GM21528 (cell line): Measurements from ENCODE around the gene CSH2.
"Not testable (repeated sequence)": the region's sequence is repeated elsewhere in the genome, so short reads cannot be mapped to it uniquely, and the experiment has no call there.

Experiments
- ATAC-seq: cut with Tn5 transposase; IDR thresholded peaks from one replicate; pipeline ENCODE4 v1.9.1; 2021; ENCODE audit warnings: mild to moderate bottlenecking, moderate library complexity; ENCODE audit not compliant: unreplicated experiment, low FRiP score

The CSH2 gene

GRCh38 chr17:63866625-63867024 lies 6.9 kb downstream of the CSH2 start:
- not testable (repeated sequence) for ATAC-seq

- no peak for ATAC-seq
Observed at GRCh38 chr17:63859257-63859656, 14.2 kb downstream of the CSH2 start.

GRCh38 chr17:63856425-63856824 lies 17.1 kb downstream of the CSH2 start:
- not testable (repeated sequence) for ATAC-seq

GRCh38 chr17:63855185-63855584 lies 18.3 kb downstream of the CSH2 start:
- no peak for ATAC-seq

GRCh38 chr17:63854709-63855108 lies 18.8 kb downstream of the CSH2 start:
- ATAC-seq, result no peak

- ATAC-seq, result no peak
Observed at GRCh38 chr17:63853260-63853659, 20.2 kb downstream of the CSH2 start.

GRCh38 chr17:63850401-63850800 lies 23.1 kb downstream of the CSH2 start:
- ATAC-seq, result no peak

GRCh38 chr17:63848834-63849689 lies 24.4 kb downstream of the CSH2 start:
- ATAC-seq, result peak; percentile 70

- no peak for ATAC-seq
Observed at GRCh38 chr17:63847525-63848249, 25.8 kb downstream of the CSH2 start.

GRCh38 chr17:63845509-63845908 lies 28.0 kb downstream of the CSH2 start:
- no peak for ATAC-seq

GRCh38 chr17:63843910-63844677 lies 29.4 kb downstream of the CSH2 start:
- ATAC-seq, result no peak

- ATAC-seq, result not testable (repeated sequence)
Observed at GRCh38 chr17:63843387-63843888, 30.0 kb downstream of the CSH2 start.

GRCh38 chr17:63842540-63843386 lies 30.7 kb downstream of the CSH2 start, which contains the start of gene SMARCD2:
Gene SMARCD2, minus strand, starts transcription at chr17:63842685. Its CDS starts 11 bp downstream, at chr17:63842674.
- peak; percentile 73 for ATAC-seq

GRCh38 chr17:63842173-63842539 lies 31.3 kb downstream of the CSH2 start:
- ATAC-seq, result no peak

GRCh38 chr17:63841350-63842172 lies 31.9 kb downstream of the CSH2 start:
- ATAC-seq, result no peak

- ATAC-seq, result no peak
Observed at GRCh38 chr17:63840591-63841349, 32.7 kb downstream of the CSH2 start.

- ATAC-seq, result no peak
Observed at GRCh38 chr17:63838631-63839171, 34.8 kb downstream of the CSH2 start.
